Measurements from ENCODE around the gene CER1. TPM values are rescaled to one million over a fixed set of nuclear protein-coding genes. Genes with fewer than 3 reads are reported as not detected.

Gene CER1
- total and polyA plus RNA-seq, 7 donors, result 0.71 to 0.99 TPM; not detected in 5

- 62 to 68% methylated on average over 4 of the region's 4 CpGs for WGBS, 2 donors
- intact Hi-C loops (cut with DNase I), result no loop called here
- Histone ChIP-seq H3K4me1 (no peaks in the 10 kb centered on the region), H3K4me3 (no peak overlapping the region), H3K27ac (no peak overlapping the region), H3K36me3 (no peaks in the 10 kb centered on the region), H3K27me3 (no peaks in the 10 kb centered on the region), H3K9me3 (no peaks in the 10 kb centered on the region)
- no peak for TF ChIP-seq POLR2AphosphoS5 (IDR thresholded peaks at IDR 0.05)
- TF ChIP-seq, protein P1, sequence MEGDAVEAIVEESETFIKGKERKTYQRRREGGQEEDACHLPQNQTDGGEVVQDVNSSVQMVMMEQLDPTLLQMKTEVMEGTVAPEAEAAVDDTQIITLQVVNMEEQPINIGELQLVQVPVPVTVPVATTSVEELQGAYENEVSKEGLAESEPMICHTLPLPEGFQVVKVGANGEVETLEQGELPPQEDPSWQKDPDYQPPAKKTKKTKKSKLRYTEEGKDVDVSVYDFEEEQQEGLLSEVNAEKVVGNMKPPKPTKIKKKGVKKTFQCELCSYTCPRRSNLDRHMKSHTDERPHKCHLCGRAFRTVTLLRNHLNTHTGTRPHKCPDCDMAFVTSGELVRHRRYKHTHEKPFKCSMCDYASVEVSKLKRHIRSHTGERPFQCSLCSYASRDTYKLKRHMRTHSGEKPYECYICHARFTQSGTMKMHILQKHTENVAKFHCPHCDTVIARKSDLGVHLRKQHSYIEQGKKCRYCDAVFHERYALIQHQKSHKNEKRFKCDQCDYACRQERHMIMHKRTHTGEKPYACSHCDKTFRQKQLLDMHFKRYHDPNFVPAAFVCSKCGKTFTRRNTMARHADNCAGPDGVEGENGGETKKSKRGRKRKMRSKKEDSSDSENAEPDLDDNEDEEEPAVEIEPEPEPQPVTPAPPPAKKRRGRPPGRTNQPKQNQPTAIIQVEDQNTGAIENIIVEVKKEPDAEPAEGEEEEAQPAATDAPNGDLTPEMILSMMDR (IDR thresholded peaks at IDR 0.05), result no peak
- TF ChIP-seq POLR2A (IDR thresholded peaks at IDR 0.05), result no peak
- DNase-seq, result no peak
These were observed 768 bp upstream of the CER1 start for GRCh38 chr9:14723301-14723700.

DNA sequence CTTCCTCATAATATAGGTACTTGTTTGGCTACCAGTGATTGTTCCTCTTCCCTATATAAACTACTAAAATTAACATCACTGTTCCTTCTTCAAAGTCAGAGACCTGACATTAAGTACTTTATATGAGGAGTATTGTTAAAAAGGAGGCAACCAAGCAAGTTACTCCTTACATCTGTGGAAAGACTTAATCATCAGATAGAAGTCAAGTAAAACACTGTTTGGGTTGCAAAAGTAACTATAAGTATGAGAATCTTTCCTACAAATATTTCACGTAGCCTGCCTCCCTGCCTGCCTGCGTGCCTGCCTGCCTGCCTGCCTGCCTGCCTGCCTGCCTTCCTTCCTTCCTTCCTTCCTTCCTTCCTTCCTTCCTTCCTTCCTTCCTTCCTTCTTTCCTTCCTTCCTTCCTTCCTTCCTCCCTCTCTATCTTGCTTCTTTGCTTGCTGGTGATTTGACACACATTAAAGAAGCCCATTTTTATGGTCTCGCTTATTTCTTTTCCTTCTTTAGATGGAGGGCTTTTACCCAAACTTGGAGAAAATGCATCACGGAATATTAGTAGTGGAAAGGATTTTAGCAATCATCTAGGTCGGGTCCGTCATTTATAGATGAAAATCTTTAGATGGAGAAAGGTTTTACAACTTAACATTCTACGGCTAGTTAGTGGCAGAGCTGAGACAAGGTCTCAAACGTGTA is 3.2 kb downstream of the CER1 start:
- H3K27me3 ChIP-seq, result no peaks in the 10 kb centered on the region
- DNase-seq, result no peak
- no peak overlapping the region for H3K4me3 ChIP-seq
- no peaks in the 10 kb centered on the region for H3K4me1 ChIP-seq
- intact Hi-C loops (cut with DNase I), result no loop called here
- H3K27ac ChIP-seq, result no peak overlapping the region
- 66 to 72% methylated on average over 8 of the region's 8 CpGs for WGBS, 2 donors
- TF ChIP-seq POLR2AphosphoS5 (IDR thresholded peaks at IDR 0.05) (no peak), POLR2A (IDR thresholded peaks at IDR 0.05) (no peak), EP300 (IDR thresholded peaks at IDR 0.05) (no peak)
- TF ChIP-seq, protein P1 (IDR thresholded peaks at IDR 0.05), result no peak
- H3K9me3 ChIP-seq, result no peaks in the 10 kb centered on the region
- H3K36me3 ChIP-seq, result no peaks in the 10 kb centered on the region

- DNase-seq, result no peak
These were observed 7.4 kb downstream of the CER1 start for GRCh38 chr9:14715102-14715501.

DNA sequence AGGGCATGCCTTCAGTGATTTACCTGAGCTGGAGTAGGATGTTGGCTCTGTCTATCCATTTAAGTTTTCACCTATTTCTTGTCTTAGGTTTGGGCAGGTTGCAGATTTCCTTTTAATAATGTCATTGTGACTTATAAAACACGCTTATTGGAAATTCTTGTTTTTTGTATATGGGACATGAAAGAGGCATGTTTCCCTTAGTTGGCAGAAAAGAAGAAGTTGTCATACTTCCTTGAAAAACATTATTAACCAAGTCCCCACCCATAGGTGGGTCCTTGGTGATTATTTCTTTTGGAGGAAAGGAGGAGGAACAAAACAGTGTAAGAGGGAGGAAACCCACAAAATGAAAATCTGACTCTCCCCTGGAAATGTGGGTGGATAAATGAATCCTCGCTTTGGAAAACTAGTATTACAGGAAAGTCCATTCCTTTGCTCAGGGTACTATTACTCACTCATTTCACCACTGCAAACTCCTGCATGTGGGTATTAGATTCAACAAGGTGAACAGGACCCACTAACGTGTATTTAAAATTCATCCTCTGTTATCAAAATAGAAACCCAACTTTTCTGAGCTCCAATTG is 9.3 kb downstream of the CER1 start:
- no peak for DNase-seq
- Histone ChIP-seq H3K9me3 (no peaks in the 10 kb centered on the region), H3K4me3 (no peak overlapping the region), H3K27ac (no peak overlapping the region), H3K27me3 (no peaks in the 10 kb centered on the region), H3K4me1 (no peaks in the 10 kb centered on the region), H3K36me3 (no peaks in the 10 kb centered on the region)
- 67 to 86% methylated on average over 3 of the region's 3 CpGs for WGBS, 2 donors
- no peak for TF ChIP-seq POLR2A (IDR thresholded peaks at IDR 0.05)
- intact Hi-C loops (cut with DNase I), result no loop called here

More at GRCh38 chr9:14715102-14715501, 7.4 kb downstream of the CER1 start:
- Histone ChIP-seq H3K4me1 (no peaks in the 10 kb centered on the region), H3K36me3 (no peaks in the 10 kb centered on the region), H3K9me3 (no peaks in the 10 kb centered on the region), H3K27me3 (no peaks in the 10 kb centered on the region), H3K4me3 (no peak overlapping the region), H3K27ac (no peak overlapping the region)
- intact Hi-C loops (cut with DNase I), result no loop called here
- WGBS, 2 donors, result 72 to 86% methylated on average over 4 of the region's 4 CpGs
- TF ChIP-seq, protein P1 (IDR thresholded peaks at IDR 0.05), result no peak
- TF ChIP-seq POLR2A (IDR thresholded peaks at IDR 0.05), result no peak
- no peak for TF ChIP-seq POLR2AphosphoS5 (IDR thresholded peaks at IDR 0.05)
- no peak for TF ChIP-seq EP300 (IDR thresholded peaks at IDR 0.05)

- DNase-seq, result no peak
- TF ChIP-seq POLR2AphosphoS5 (IDR thresholded peaks at IDR 0.05) (no peak), POLR2A (IDR thresholded peaks at IDR 0.05) (no peak), EP300 (IDR thresholded peaks at IDR 0.05) (no peak)
- TF ChIP-seq, protein P1 (IDR thresholded peaks at IDR 0.05), result no peak
- no peaks in the 10 kb centered on the region for H3K4me1 ChIP-seq
- intact Hi-C loops (cut with DNase I), result no loop called here
- H3K27me3 ChIP-seq, result no peaks in the 10 kb centered on the region
- no peaks in the 10 kb centered on the region for H3K36me3 ChIP-seq
- no peak overlapping the region for H3K4me3 ChIP-seq
- H3K9me3 ChIP-seq, result peaks cover 0 to 2% (median 0%) of the 10 kb centered on the region in 4 donors
- no peak overlapping the region for H3K27ac ChIP-seq
These were observed 11.7 kb downstream of the CER1 start for GRCh38 chr9:14710804-14711203.

Measured in sigmoid colon (tissue), 7 donors.